Bronchial smooth muscle cell (primary cell): ENCODE results near the gene WSB1. TPM values are rescaled to one million over a fixed set of nuclear protein-coding genes. Genes with fewer than 3 reads are reported as not detected.

Source experiments
- total RNA-seq: library from RNA; depleted of rRNA; stranded (reverse); fragments of >200 nt; gene quantifications from 2 replicates; pipeline ENCODE4 v1.2.1, GENCODE V29; 2014

WSB1 gene, protein sequence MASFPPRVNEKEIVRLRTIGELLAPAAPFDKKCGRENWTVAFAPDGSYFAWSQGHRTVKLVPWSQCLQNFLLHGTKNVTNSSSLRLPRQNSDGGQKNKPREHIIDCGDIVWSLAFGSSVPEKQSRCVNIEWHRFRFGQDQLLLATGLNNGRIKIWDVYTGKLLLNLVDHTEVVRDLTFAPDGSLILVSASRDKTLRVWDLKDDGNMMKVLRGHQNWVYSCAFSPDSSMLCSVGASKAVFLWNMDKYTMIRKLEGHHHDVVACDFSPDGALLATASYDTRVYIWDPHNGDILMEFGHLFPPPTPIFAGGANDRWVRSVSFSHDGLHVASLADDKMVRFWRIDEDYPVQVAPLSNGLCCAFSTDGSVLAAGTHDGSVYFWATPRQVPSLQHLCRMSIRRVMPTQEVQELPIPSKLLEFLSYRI
- 96.5 and 98.8 TPM in 2 replicates for total RNA-seq

DNA sequence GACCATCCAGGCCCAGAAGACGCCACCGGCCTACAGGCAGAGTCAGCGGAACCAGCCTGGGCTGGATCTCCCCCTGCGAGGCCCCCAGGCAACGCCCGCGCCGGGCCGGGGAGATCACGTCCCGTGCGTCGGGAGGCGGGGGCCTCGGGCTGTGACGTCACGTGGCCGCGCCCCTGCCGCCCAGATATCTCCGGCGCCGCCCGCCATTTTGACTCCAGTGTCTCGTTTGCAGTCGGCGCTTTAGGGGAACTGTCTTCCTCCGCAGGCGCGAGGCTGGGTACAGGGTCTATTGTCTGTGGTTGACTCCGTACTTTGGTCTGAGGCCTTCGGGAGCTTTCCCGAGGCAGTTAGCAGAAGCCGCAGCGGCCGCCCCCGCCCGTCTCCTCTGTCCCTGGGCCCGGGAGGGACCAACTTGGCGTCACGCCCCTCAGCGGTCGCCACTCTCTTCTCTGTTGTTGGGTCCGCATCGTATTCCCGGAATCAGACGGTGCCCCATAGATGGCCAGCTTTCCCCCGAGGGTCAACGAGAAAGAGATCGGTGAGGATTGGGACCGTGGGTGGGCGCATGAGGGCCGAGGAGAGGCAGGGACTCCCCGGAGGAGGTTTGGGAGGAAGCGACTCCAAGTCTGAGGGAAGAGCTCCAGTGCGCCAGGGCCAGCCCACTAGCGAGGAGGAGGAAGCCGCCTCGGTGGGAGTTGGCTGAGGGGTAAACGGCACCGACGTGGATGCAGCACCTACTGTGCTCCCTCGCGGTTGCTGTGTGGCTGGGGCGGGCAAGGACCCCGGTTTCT, at the start of gene WSB1:
Gene WSB1 (plus strand): TSS at position 217 of the 791 bp plus-strand sequence. CDS start 282 bp downstream, at position 499.

Other genes starting within 250 kb of the WSB1 start
- gene KSR1, start 162.3 kb downstream of the WSB1 start, total RNA-seq: 4.4 and 8.8 TPM in 2 replicates